ENCODE data around the gene TRIM41.

Gene TRIM41

DNA sequence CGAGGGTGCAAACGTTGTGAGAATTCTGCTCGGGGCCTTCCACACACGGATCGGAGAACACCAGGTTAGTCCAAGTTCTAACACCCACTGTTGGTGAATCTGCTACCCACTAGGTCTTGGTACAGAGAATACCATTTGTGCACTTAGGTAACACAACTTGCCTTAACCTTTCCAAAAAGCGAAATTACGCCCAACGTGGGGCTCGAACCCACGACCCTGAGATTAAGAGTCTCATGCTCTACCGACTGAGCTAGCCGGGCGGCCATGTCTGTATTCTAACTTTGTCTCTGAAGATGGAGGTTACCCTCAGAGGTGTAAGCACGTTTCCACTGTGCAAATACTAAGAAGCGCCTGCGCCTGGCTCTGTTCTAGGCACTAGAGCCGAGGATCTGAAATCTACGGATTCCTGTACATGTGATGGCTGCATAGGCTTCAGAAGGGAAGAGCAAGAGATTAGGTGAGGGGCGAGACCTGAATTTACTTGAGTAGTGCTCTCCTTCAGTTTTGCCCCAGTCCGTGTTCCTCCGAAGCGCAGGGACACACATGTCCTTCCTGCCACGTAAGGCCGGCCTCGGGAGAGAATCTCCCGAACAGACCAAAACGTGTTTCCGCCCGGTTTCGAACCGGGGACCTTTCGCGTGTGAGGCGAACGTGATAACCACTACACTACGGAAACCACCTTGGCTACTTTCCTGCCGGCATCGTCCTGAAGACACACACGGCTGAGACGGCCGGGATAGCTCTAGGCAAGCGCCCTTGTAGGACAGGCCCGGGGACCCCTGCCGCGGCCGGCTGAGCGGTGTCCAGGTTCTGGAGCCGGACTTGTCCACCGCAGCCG is 1.1 kb upstream of the TRIM41 start (continued):
- TF ChIP-seq ZNF600 (tag by site-specific recombination; IDR thresholded peaks at IDR 0.05) (peak; percentile 98), ZNF416 (tag by site-specific recombination; IDR thresholded peaks at IDR 0.05) (no peak), ZNF157 (tag by site-specific recombination; IDR thresholded peaks at IDR 0.05) (no peak), ZNF785 (tag by site-specific recombination; IDR thresholded peaks at IDR 0.05) (peak; percentile 42; the same call in 1 of the 2 replicates), MYNN (tag by site-specific recombination; IDR thresholded peaks at IDR 0.05; ENCODE audit: borderline replicate concordance) (0 out of 2 replicates have a peak, but pooled peaks have one; percentile 17), ZXDB (tag by site-specific recombination; IDR thresholded peaks at IDR 0.05) (peak; percentile 99), SP7 (tag by site-specific recombination; IDR thresholded peaks at IDR 0.05) (peak; percentile 86), ZFP41 (tag by site-specific recombination; IDR thresholded peaks at IDR 0.05; ENCODE audit: borderline replicate concordance) (no peak), ZNF266 (tag by site-specific recombination; IDR thresholded peaks at IDR 0.05; ENCODE audit: low read depth) (no peak), ZBTB1 (tag by site-specific recombination; IDR thresholded peaks at IDR 0.05) (no peak), YY1 (tag by site-specific recombination; IDR thresholded peaks at IDR 0.05) (peak; percentile 83), ZFP69B (tag by site-specific recombination; IDR thresholded peaks at IDR 0.05) (peak; percentile 46), ZNF302 (tag by site-specific recombination; IDR thresholded peaks at IDR 0.05; ENCODE audit: low read depth) (no peak), HOXC10 (CRISPR knock-in tag; IDR thresholded peaks at IDR 0.05) (no peak), ZNF214 (tag by site-specific recombination; IDR thresholded peaks at IDR 0.05; ENCODE audit: borderline replicate concordance) (no peak), ZNF623 (tag by site-specific recombination; IDR thresholded peaks at IDR 0.05) (no peak)
- TF ChIP-seq, protein P1, sequence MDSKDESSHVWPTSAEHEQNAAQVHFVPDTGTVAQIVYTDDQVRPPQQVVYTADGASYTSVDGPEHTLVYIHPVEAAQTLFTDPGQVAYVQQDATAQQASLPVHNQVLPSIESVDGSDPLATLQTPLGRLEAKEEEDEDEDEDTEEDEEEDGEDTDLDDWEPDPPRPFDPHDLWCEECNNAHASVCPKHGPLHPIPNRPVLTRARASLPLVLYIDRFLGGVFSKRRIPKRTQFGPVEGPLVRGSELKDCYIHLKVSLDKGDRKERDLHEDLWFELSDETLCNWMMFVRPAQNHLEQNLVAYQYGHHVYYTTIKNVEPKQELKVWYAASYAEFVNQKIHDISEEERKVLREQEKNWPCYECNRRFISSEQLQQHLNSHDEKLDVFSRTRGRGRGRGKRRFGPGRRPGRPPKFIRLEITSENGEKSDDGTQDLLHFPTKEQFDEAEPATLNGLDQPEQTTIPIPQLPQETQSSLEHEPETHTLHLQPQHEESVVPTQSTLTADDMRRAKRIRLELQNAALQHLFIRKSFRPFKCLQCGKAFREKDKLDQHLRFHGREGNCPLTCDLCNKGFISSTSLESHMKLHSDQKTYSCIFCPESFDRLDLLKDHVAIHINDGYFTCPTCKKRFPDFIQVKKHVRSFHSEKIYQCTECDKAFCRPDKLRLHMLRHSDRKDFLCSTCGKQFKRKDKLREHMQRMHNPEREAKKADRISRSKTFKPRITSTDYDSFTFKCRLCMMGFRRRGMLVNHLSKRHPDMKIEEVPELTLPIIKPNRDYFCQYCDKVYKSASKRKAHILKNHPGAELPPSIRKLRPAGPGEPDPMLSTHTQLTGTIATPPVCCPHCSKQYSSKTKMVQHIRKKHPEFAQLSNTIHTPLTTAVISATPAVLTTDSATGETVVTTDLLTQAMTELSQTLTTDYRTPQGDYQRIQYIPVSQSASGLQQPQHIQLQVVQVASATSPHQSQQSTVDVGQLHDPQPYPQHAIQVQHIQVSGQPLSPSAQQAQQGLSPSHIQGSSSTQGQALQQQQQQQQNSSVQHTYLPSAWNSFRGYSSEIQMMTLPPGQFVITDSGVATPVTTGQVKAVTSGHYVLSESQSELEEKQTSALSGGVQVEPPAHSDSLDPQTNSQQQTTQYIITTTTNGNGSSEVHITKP (tag by site-specific recombination; IDR thresholded peaks at IDR 0.05) = peak; percentile 85
- TF ChIP-seq, protein P2, sequence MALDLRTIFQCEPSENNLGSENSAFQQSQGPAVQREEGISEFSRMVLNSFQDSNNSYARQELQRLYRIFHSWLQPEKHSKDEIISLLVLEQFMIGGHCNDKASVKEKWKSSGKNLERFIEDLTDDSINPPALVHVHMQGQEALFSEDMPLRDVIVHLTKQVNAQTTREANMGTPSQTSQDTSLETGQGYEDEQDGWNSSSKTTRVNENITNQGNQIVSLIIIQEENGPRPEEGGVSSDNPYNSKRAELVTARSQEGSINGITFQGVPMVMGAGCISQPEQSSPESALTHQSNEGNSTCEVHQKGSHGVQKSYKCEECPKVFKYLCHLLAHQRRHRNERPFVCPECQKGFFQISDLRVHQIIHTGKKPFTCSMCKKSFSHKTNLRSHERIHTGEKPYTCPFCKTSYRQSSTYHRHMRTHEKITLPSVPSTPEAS (tag by site-specific recombination; IDR thresholded peaks at IDR 0.05) = peak; percentile 42; the same call in 1 of the 2 replicates
- TF ChIP-seq, protein P3, sequence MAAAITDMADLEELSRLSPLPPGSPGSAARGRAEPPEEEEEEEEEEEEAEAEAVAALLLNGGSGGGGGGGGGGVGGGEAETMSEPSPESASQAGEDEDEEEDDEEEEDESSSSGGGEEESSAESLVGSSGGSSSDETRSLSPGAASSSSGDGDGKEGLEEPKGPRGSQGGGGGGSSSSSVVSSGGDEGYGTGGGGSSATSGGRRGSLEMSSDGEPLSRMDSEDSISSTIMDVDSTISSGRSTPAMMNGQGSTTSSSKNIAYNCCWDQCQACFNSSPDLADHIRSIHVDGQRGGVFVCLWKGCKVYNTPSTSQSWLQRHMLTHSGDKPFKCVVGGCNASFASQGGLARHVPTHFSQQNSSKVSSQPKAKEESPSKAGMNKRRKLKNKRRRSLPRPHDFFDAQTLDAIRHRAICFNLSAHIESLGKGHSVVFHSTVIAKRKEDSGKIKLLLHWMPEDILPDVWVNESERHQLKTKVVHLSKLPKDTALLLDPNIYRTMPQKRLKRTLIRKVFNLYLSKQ (tag by site-specific recombination; IDR thresholded peaks at IDR 0.05; ENCODE audit: borderline replicate concordance) = no peak

DNA sequence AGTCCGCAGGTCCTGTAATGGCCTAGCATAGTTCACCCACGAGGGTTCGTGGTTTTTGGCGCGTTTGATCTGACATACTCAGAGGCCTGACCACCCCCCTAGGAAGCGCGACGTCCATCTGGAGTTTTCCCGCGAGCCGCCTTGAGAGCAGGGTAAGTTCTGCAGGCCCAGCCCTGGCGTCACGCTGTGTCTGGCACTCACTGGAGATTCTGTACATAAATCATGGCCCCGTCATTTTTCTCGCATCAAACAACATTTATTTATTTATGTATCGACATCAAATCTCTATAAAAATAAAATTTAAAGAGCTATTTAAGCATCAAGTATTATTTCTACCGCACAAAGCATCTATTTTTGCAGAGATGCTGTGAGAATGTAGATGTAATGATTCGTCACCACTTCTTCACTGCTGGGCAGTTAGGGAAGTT is 437 bp upstream of the TRIM41 start:
- Histone ChIP-seq H3K36me3 (ENCODE audit: control insufficient read depth in 2 of 2, insufficient read depth in 1 of 2, low read length in 2 of 2) (peaks cover 5 to 26% of the 10 kb centered on the region in 2 experiments; a peak in 2 of 3 replicates), H3K4me3 (ENCODE audit: low read depth, low read length) (peak overlapping the region; percentile 92), H3K4me1 (ENCODE audit: control insufficient read depth, insufficient read depth, low read length) (no peaks in the 10 kb centered on the region), H3K27ac (ENCODE audit: extremely low read depth, low read depth, low read length) (peak overlapping the region; percentile 85), H3K9me3 (ENCODE audit: control insufficient read depth, insufficient read depth, low read depth, low read length) (no peaks in the 10 kb centered on the region)
- POLR2A ChIA-PET = interaction anchor here (0.9 to 2.6 kb wide), 11 partner anchors 12 to 38 kb away, joined by 3 to 39 read pairs (median 6); partner anchors contain the start of genes RACK1 and TRIM7
- CTCF ChIA-PET = interaction anchor here (0.6 to 1.4 kb wide), 5 partner anchors 14 to 50 kb away, joined by 3 to 4 read pairs (median 3); no protein-coding TSS in a partner anchor
- peak; percentile 2 for TF ChIP-seq GLIS1 (tag by site-specific recombination; IDR thresholded peaks at IDR 0.05)
- TF ChIP-seq, protein P4, sequence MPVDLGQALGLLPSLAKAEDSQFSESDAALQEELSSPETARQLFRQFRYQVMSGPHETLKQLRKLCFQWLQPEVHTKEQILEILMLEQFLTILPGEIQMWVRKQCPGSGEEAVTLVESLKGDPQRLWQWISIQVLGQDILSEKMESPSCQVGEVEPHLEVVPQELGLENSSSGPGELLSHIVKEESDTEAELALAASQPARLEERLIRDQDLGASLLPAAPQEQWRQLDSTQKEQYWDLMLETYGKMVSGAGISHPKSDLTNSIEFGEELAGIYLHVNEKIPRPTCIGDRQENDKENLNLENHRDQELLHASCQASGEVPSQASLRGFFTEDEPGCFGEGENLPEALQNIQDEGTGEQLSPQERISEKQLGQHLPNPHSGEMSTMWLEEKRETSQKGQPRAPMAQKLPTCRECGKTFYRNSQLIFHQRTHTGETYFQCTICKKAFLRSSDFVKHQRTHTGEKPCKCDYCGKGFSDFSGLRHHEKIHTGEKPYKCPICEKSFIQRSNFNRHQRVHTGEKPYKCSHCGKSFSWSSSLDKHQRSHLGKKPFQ (tag by site-specific recombination; IDR thresholded peaks at IDR 0.05) = no peak
- 0 out of 2 replicates have a peak, but pooled peaks have one; percentile 2 for TF ChIP-seq ZNF223 (tag by site-specific recombination; IDR thresholded peaks at IDR 0.05)
- TF ChIP-seq, protein P5, sequence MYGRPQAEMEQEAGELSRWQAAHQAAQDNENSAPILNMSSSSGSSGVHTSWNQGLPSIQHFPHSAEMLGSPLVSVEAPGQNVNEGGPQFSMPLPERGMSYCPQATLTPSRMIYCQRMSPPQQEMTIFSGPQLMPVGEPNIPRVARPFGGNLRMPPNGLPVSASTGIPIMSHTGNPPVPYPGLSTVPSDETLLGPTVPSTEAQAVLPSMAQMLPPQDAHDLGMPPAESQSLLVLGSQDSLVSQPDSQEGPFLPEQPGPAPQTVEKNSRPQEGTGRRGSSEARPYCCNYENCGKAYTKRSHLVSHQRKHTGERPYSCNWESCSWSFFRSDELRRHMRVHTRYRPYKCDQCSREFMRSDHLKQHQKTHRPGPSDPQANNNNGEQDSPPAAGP (tag by site-specific recombination; IDR thresholded peaks at IDR 0.05) = 0 out of 2 replicates have a peak, but pooled peaks have one; percentile 6
- no peak for TF ChIP-seq ZNF629 (tag by site-specific recombination; IDR thresholded peaks at IDR 0.05)
- TF ChIP-seq, protein P6, sequence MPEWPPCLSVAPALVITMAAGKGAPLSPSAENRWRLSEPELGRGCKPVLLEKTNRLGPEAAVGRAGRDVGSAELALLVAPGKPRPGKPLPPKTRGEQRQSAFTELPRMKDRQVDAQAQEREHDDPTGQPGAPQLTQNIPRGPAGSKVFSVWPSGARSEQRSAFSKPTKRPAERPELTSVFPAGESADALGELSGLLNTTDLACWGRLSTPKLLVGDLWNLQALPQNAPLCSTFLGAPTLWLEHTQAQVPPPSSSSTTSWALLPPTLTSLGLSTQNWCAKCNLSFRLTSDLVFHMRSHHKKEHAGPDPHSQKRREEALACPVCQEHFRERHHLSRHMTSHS (tag by site-specific recombination; IDR thresholded peaks at IDR 0.05) = no peak
- peak; percentile 4; the same call in 1 of the 2 replicates for TF ChIP-seq ZNF391 (tag by site-specific recombination; IDR thresholded peaks at IDR 0.05; ENCODE audit: borderline replicate concordance, low read depth)
